ENCODE results near the gene LINS1.

LINS1 gene

GRCh38 chr15:100615801-100616200 lies 13.8 kb upstream of the LINS1 start:
- Histone ChIP-seq H3K36me3 (peaks cover 21 to 47% (median 34%) of the 10 kb centered on the region in 3 donors), H3K4me3 (no peak overlapping the region), H3K4me1 (no peaks in the 10 kb centered on the region), H3K27ac (no peak overlapping the region), H3K9me3 (no peaks in the 10 kb centered on the region), H3K27me3 (no peaks in the 10 kb centered on the region)
- intact Hi-C loops (cut with DNase I; ENCODE audit: low total_unique reads): no loop called here
- DNase-seq: no peak
- TF ChIP-seq CTCF (IDR thresholded peaks at IDR 0.05): no peak

- Histone ChIP-seq H3K27ac (no peak overlapping the region), H3K4me1 (no peaks in the 10 kb centered on the region), H3K4me3 (no peak overlapping the region), H3K36me3 (peaks cover 28 to 49% (median 35%) of the 10 kb centered on the region in 3 donors), H3K27me3 (no peaks in the 10 kb centered on the region), H3K9me3 (no peaks in the 10 kb centered on the region)
- no peak for TF ChIP-seq CTCF (IDR thresholded peaks at IDR 0.05)
- intact Hi-C loops (cut with DNase I; ENCODE audit: low total_unique reads): no loop called here
- DNase-seq: no peak
Observed at GRCh38 chr15:100614918-100615317, 12.9 kb upstream of the LINS1 start.

GRCh38 chr15:100614336-100614735 lies 12.4 kb upstream of the LINS1 start:
- no peaks in the 10 kb centered on the region for H3K4me1 ChIP-seq
- intact Hi-C loops (cut with DNase I; ENCODE audit: low total_unique reads): no loop called here
- TF ChIP-seq CTCF (IDR thresholded peaks at IDR 0.05): no peak
- H3K27ac ChIP-seq: no peak overlapping the region
- H3K27me3 ChIP-seq: no peaks in the 10 kb centered on the region
- H3K4me3 ChIP-seq: no peak overlapping the region
- H3K9me3 ChIP-seq: no peaks in the 10 kb centered on the region
- DNase-seq: no peak
- H3K36me3 ChIP-seq: peaks cover 28 to 49% (median 39%) of the 10 kb centered on the region in 3 donors

- intact Hi-C loops (cut with DNase I; ENCODE audit: low total_unique reads): no loop called here
- peaks cover 28 to 45% (median 39%) of the 10 kb centered on the region in 3 donors for H3K36me3 ChIP-seq
- H3K9me3 ChIP-seq: no peaks in the 10 kb centered on the region
- H3K4me3 ChIP-seq: no peak overlapping the region
- DNase-seq: no peak
- no peaks in the 10 kb centered on the region for H3K4me1 ChIP-seq
- no peaks in the 10 kb centered on the region for H3K27me3 ChIP-seq
- H3K27ac ChIP-seq: no peak overlapping the region
- no peak for TF ChIP-seq CTCF (IDR thresholded peaks at IDR 0.05)
Observed at GRCh38 chr15:100613208-100613607, 11.2 kb upstream of the LINS1 start.

- intact Hi-C loops (cut with DNase I; ENCODE audit: low total_unique reads): no loop called here
- H3K36me3 ChIP-seq: peaks cover 28 to 51% (median 39%) of the 10 kb centered on the region in 3 donors
Observed at GRCh38 chr15:100612539-100612938, 10.6 kb upstream of the LINS1 start.

More at GRCh38 chr15:100612539-100612938, 10.6 kb upstream of the LINS1 start:
- no peak for TF ChIP-seq CTCF (IDR thresholded peaks at IDR 0.05)
- no peak for DNase-seq
- Histone ChIP-seq H3K27me3 (no peaks in the 10 kb centered on the region), H3K27ac (no peak overlapping the region), H3K4me1 (no peaks in the 10 kb centered on the region), H3K9me3 (no peaks in the 10 kb centered on the region), H3K4me3 (no peak overlapping the region)
